ENCODE results near the gene COPS3.

- TF ChIP-seq, protein P1, sequence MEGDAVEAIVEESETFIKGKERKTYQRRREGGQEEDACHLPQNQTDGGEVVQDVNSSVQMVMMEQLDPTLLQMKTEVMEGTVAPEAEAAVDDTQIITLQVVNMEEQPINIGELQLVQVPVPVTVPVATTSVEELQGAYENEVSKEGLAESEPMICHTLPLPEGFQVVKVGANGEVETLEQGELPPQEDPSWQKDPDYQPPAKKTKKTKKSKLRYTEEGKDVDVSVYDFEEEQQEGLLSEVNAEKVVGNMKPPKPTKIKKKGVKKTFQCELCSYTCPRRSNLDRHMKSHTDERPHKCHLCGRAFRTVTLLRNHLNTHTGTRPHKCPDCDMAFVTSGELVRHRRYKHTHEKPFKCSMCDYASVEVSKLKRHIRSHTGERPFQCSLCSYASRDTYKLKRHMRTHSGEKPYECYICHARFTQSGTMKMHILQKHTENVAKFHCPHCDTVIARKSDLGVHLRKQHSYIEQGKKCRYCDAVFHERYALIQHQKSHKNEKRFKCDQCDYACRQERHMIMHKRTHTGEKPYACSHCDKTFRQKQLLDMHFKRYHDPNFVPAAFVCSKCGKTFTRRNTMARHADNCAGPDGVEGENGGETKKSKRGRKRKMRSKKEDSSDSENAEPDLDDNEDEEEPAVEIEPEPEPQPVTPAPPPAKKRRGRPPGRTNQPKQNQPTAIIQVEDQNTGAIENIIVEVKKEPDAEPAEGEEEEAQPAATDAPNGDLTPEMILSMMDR (conservative IDR thresholded peaks at IDR 0.05), result no peak
- no peak for TF ChIP-seq EZH2 (IDR thresholded peaks at IDR 0.05; ENCODE audit: low read depth)
Measured at GRCh38 chr17:17225901-17226300, 55.1 kb downstream of the COPS3 start.
